Measurements from ENCODE around the gene BIN2.

Gene BIN2

DNA sequence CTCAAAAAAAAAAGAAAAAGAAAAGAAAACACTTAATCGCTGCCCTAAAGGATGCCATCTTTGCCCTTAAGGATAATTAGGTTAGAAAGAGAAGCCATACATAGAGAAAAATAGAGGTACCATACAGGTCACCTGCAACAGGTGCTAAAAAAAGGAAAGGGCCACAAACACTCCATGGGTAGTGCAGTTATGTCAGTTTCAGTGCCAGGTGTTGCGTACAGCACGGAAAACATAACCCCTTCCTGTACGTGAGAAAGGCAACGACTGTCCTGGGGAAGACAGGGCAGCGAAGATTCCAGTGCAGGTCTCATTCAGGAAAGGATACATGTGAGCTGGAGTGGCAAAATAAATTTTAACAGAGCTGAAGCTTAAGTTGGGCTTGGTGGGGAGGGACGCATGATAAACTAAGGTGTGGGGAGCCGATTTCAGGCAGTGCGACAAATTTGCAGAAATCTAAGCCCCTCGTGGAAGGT lies 85.9 kb downstream of the BIN2 start:
- TF ChIP-seq, protein P1, sequence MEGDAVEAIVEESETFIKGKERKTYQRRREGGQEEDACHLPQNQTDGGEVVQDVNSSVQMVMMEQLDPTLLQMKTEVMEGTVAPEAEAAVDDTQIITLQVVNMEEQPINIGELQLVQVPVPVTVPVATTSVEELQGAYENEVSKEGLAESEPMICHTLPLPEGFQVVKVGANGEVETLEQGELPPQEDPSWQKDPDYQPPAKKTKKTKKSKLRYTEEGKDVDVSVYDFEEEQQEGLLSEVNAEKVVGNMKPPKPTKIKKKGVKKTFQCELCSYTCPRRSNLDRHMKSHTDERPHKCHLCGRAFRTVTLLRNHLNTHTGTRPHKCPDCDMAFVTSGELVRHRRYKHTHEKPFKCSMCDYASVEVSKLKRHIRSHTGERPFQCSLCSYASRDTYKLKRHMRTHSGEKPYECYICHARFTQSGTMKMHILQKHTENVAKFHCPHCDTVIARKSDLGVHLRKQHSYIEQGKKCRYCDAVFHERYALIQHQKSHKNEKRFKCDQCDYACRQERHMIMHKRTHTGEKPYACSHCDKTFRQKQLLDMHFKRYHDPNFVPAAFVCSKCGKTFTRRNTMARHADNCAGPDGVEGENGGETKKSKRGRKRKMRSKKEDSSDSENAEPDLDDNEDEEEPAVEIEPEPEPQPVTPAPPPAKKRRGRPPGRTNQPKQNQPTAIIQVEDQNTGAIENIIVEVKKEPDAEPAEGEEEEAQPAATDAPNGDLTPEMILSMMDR (IDR thresholded peaks at IDR 0.05; ENCODE audit: extremely low read depth, missing control alignments): no peak
- peak; percentile 25 for DNase-seq (ENCODE audit: low spot score)

DNA sequence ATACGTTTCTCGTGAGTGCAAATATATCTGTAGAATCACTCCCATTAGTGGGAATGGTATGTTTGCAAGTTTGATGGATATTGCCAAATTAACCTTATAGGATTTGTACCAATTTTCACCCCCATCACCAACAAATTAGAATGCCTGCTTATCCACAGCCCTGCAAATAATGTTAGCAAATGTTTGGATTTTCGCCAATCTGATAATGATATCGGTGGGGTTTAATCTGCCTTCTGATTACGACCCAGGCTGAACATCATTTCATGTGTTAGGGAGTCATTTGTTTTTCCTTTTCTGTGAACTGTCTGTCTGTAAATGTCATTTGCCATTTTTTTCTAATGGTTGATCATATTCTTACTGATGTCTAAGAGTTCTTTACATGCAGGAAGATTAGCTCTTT lies 89.4 kb downstream of the BIN2 start:
- TF ChIP-seq, protein P1 (IDR thresholded peaks at IDR 0.05; ENCODE audit: extremely low read depth, missing control alignments): no peak
- DNase-seq (ENCODE audit: low spot score): no peak

DNA sequence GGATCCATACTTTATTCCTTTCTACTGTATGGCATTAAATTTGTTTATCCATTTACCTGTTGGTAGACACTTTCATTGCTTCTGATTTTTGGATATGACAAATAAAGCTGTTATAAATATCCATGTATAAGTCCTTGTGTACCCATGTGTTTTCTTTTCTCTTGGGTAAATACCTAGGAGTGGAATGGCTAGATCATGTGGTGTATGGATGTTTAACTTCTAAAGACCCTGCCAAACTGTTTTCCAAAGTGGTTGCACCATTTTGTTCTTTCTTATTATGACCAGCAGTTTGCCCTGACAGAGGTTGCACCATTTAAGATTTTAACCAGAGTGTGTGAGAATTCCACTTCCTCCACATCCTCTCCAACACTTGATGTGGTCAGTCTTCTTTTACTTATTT lies 91.3 kb downstream of the BIN2 start:
- no peak for DNase-seq (ENCODE audit: low spot score)
- TF ChIP-seq, protein P1 (IDR thresholded peaks at IDR 0.05; ENCODE audit: extremely low read depth, missing control alignments): no peak

All from GM20000 (cell line).